Skeletal muscle satellite cell (primary cell): ENCODE results near the gene SERPINB2.

Source experiments
- H3K27me3 ChIP-seq: 2 replicates; pipeline ENCODE4 v1.7.0; 2013; ENCODE audit warnings: low read length; ENCODE audit not compliant: control insufficient read depth, insufficient read depth
- H3K36me3 ChIP-seq: 2 replicates; pipeline ENCODE4 v1.7.0; 2013; ENCODE audit warnings: mild to moderate bottlenecking, control low read depth, low read length; ENCODE audit not compliant: insufficient read depth
- H3K4me1 ChIP-seq: 2 replicates; pipeline ENCODE4 v1.7.0; 2013; ENCODE audit warnings: low read length; ENCODE audit not compliant: control insufficient read depth, insufficient read depth
- H3K4me2 ChIP-seq: 2 replicates; pipeline ENCODE4 v1.7.0; 2013; ENCODE audit warnings: mild to moderate bottlenecking, low read length
- H3K4me3 ChIP-seq: 2 replicates; pipeline ENCODE4 v1.7.0; 2013; ENCODE audit warnings: low read length
- H3K9ac ChIP-seq: 2 replicates; pipeline ENCODE4 v1.7.0; 2013; ENCODE audit warnings: mild to moderate bottlenecking, low read depth, low read length, moderate library complexity
- H3K9me3 ChIP-seq: replicated peaks from 2 replicates; pipeline ENCODE4 v1.7.0; 2013; ENCODE audit warnings: mild to moderate bottlenecking, control low read depth, low read length

SERPINB2 gene

DNA sequence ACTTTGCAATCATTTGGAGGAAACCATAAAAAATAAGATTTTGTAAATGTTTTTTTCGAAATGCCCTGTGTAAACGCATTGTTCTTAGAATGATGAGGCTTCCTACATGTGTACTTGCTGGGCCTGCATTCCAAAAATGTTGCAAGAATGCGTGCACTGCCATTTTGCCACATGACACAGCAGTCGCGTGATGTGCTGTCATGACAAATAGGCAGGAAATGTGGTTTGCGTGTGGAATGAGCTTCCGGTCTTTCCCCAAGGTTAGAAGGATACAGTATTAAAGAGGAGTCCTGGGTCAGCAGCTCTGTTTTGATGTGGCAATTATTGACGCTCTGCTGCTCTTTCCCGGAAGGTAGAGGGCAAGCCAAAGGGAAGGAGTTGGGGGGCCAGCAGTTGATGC, 18.1 kb upstream of the SERPINB2 start:
- Histone ChIP-seq H3K4me2 (no peak overlapping the region), H3K9ac (no peak overlapping the region), H3K9me3 (no peaks in the 10 kb centered on the region), H3K27me3 (peaks cover 6% of the 10 kb centered on the region), H3K4me3 (no peak overlapping the region), H3K36me3 (no peaks in the 10 kb centered on the region), H3K4me1 (no peaks in the 10 kb centered on the region)

DNA sequence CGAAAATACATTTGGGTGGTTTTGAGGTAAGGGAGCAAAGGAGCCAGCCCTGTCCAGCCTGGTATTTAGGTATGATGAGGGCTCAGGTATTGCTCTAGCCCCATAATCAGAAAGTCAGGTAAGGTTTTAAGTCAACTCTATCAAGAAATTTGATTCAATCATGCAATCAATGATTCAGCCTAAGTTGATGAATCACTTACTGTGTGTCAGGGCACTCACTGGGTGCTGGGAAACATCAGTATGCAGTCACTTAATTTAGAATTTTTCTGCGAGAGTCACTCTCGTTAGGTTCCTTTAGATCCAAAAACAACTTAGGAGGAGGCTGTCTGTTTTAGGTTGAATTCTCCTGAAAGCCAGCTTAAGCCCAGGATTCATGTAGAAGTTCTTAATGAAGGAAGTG, 17.7 kb upstream of the SERPINB2 start:
- Histone ChIP-seq H3K27me3 (peaks cover 6% of the 10 kb centered on the region), H3K4me1 (no peaks in the 10 kb centered on the region), H3K4me2 (no peak overlapping the region), H3K9ac (no peak overlapping the region), H3K4me3 (no peak overlapping the region), H3K36me3 (no peaks in the 10 kb centered on the region), H3K9me3 (no peaks in the 10 kb centered on the region)

DNA sequence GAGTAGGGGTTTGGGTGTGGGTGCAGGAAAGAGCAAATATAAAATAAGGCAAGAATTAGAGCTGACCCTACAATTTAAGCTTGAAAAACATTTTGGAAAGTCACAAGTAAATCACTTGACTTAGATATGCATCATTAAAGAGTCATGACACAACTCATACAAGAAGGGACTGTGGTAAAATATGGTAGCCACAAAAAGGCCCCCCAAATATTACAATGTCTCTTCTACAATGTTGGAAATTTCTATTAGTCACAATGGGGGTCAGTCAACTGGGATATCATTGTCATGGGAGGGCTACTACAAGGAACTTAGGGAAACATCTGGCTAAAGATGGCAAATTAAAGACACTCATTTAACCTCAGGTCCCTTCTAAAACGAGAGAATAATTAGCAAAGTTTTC, 15.7 kb upstream of the SERPINB2 start:
- no peaks in the 10 kb centered on the region for H3K4me1 ChIP-seq
- H3K9ac ChIP-seq, result no peak overlapping the region
- H3K4me3 ChIP-seq, result no peak overlapping the region
- H3K9me3 ChIP-seq, result no peaks in the 10 kb centered on the region
- H3K4me2 ChIP-seq, result no peak overlapping the region
- no peaks in the 10 kb centered on the region for H3K36me3 ChIP-seq
- peaks cover 6% of the 10 kb centered on the region for H3K27me3 ChIP-seq

DNA sequence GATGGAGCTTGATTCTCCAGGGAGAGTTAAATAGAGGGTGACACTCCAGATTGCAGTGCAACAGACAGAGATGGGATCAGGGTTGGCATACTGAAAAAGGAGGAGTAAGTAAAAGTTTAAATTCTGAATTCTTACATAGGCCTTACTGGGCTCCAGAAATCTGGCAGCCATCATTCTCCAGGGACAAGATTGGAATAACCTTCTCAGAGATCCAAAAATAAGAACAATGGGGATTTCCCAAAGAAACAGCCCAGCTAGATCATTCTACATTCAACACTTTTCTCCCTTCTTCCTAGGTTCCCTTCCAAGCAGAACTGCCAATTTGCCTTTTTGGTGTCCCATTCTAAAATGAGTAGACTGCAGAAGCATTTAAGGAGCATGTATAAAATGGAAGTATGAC, 14.9 kb upstream of the SERPINB2 start:
- Histone ChIP-seq H3K9me3 (no peaks in the 10 kb centered on the region), H3K4me1 (no peaks in the 10 kb centered on the region), H3K27me3 (peaks cover 6% of the 10 kb centered on the region), H3K4me3 (no peak overlapping the region), H3K9ac (no peak overlapping the region), H3K36me3 (no peaks in the 10 kb centered on the region), H3K4me2 (no peak overlapping the region)

DNA sequence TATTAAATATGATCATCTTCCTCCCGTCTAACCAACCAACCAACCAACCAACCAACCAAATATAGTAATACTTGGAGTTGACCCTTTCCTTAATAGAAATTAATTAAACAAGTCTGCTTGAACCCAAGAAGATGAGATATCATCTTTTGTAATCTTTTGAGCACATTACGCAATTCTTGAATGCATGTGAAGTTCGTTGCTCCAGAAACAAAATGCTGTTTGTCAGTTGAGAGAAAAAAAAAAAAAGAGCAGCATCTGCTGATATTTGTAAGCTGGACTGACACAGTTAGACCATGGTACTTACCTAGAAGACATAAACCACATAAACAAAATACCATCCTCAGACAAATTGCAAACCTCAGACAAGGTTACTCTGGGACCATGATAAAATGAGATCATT, 9.2 kb upstream of the SERPINB2 start:
- H3K4me1 ChIP-seq, result peaks cover 16% of the 10 kb centered on the region
- H3K36me3 ChIP-seq, result no peaks in the 10 kb centered on the region
- H3K9ac ChIP-seq, result no peak overlapping the region
- H3K27me3 ChIP-seq, result no peaks in the 10 kb centered on the region
- H3K4me2 ChIP-seq, result no peak overlapping the region
- H3K4me3 ChIP-seq, result no peak overlapping the region
- no peaks in the 10 kb centered on the region for H3K9me3 ChIP-seq

DNA sequence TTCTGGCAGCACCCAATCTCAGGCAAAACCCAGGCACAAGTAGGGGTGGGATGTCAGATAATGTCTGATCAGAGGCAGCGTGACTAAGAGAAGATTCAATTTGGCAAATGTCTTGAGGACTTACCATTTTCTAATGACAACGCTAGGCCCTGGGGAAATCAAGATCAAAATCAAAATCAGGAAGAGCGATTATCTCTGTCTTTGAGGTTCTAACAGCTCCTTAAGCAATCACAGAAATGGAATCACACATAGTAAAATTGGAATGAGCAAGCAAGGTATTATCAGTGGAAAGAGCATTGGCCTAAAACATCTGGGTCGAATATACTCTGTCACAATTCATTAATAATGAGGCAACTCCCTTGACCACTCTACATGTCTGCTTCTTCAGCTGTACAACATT, 8.6 kb upstream of the SERPINB2 start:
- Histone ChIP-seq H3K9ac (no peak overlapping the region), H3K9me3 (no peaks in the 10 kb centered on the region), H3K27me3 (no peaks in the 10 kb centered on the region), H3K4me1 (peaks cover 16% of the 10 kb centered on the region), H3K36me3 (no peaks in the 10 kb centered on the region), H3K4me3 (no peak overlapping the region), H3K4me2 (no peak overlapping the region)

DNA sequence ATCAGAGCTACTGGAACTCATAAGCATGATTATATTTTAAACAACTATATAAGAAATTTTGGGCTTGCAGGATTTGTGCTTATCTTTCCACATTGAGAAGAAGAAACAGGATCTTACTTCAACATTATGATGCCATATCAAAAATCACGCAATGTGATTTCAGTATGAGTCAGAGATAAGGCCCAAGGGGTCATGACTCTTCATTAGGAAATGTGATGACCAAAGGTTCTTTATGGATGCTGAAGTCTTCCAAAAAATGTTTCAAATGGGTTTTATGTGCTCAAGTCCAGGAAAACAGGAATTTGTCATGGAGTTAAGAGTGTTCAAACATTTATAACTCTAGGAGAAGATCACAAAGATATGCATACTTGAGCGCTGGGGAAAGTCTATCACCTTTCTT, 7.8 kb upstream of the SERPINB2 start:
- Histone ChIP-seq H3K36me3 (no peaks in the 10 kb centered on the region), H3K9ac (no peak overlapping the region), H3K4me1 (peaks cover 16% of the 10 kb centered on the region), H3K9me3 (no peaks in the 10 kb centered on the region), H3K27me3 (no peaks in the 10 kb centered on the region), H3K4me2 (no peak overlapping the region), H3K4me3 (no peak overlapping the region)

DNA sequence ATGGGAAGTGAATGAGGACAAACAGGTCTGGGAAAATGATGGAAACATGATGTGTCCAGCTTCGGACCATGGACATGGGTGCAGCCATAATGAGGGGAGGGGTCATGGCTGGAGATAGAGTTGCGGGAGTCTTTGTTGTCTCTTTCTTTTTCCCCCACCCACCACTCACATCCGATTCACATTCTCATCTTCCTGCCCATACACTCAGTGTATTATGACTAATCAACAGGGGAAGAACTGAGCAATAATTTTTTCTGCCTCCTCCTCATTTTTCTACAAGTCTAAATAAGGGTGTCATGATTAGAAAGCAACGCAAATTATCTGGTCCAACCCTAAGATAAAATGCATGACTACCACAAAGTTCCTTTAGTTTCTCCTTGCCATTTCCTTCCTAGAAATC, 5.7 kb upstream of the SERPINB2 start:
- H3K4me1 ChIP-seq, result peaks cover 16% of the 10 kb centered on the region
- H3K9ac ChIP-seq, result no peak overlapping the region
- no peaks in the 10 kb centered on the region for H3K9me3 ChIP-seq
- no peak overlapping the region for H3K4me3 ChIP-seq
- H3K27me3 ChIP-seq, result no peaks in the 10 kb centered on the region
- H3K4me2 ChIP-seq, result no peak overlapping the region
- no peaks in the 10 kb centered on the region for H3K36me3 ChIP-seq

DNA sequence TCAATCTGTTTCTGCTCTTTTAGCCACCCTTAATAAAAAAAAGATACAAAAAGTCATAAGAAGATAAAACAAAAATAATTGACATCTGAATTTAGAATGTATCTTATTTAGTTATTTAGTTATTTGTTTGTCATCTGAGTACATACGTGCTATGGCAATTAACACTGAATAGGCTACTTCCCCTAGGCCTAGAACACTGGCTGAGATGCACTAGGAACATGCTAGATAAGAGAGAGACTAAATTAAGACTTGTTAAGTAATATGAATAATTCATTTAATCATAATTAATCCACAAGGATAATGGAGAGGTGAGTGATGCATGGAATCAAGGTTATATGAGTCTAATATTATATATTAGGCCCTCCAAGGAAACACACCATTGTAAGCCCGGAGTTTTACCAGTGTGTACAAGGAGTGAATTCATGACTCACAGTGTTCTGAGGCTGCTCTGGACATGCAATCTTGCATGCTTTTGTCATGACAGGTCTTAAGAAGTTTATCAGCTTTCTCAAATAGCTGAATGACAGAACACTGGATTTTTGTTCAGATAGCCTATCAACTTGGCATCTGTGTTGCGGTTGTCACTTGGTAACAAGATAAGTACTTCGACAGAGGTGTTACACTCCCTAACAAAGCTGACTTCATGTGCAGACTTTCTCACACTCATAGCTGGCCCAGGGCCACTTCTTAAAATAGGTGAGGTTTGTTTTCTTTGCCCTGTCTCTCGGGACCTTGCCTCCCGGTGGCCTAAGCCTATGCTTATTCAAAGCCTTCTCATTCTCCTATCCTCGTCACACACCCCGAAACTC, 5.0 kb upstream of the SERPINB2 start:
- H3K4me1 ChIP-seq, result peaks cover 16% of the 10 kb centered on the region
- H3K9me3 ChIP-seq, result no peaks in the 10 kb centered on the region
- no peaks in the 10 kb centered on the region for H3K36me3 ChIP-seq
- no peak overlapping the region for H3K9ac ChIP-seq
- H3K4me2 ChIP-seq, result no peak overlapping the region
- H3K4me3 ChIP-seq, result no peak overlapping the region
- no peaks in the 10 kb centered on the region for H3K27me3 ChIP-seq

DNA sequence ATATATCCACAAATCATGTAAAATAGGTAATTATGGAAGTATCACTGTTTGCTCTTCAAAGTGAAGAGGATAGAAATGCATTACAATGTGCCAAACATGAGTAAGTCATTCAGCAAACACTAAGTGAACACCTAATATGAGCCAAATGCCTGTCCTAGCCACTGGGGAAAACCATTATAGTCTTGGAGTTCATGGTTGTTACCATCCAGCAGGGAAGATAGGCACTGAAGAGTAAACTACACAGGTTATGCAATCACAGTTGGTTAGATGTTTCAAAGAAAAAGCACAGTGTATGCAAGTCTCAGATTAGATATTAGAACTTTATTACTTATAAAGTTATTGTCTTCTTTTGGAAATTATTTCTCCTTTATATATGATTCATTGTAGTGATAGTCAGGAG, 3.9 kb upstream of the SERPINB2 start:
- Histone ChIP-seq H3K4me1 (peaks cover 16% of the 10 kb centered on the region), H3K4me2 (no peak overlapping the region), H3K4me3 (no peak overlapping the region), H3K9me3 (no peaks in the 10 kb centered on the region), H3K27me3 (peaks cover 5% of the 10 kb centered on the region), H3K9ac (no peak overlapping the region), H3K36me3 (no peaks in the 10 kb centered on the region)

DNA sequence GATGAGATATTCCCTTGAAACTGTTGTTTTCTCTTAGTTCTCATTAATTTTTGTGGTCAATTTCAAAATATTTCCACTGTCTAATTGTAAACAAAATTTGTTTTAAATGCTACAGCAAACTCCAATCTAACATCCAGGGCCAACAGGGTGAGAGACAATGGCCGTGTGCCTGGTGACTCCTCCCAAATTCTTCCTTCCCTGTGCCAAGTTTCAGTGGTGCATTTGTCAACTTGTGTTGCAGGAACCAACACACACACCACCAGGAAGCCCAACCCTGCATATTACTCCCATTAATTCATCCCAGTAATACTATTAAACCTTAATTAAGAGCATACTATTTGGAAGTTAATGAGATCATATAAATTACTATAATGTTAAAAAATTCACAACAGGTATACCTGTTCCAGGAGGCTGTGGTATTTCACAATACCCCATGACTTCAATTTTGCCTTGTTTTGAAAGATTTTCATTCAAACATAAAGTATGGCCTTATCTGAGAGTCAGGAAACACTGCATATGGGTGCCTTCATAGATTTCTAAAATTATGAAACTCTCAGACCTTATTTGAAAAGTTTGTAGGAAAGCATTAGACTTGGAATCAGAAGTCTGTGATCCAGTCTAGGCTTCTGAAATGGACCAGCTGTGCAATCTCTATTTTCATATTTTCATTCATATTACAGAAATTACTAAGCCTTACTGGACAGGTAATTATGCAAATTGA, 1.1 kb downstream of the SERPINB2 start:
- Histone ChIP-seq H3K4me3 (no peak overlapping the region), H3K4me2 (no peak overlapping the region), H3K36me3 (no peaks in the 10 kb centered on the region), H3K27me3 (peaks cover 21% of the 10 kb centered on the region), H3K9ac (no peak overlapping the region), H3K9me3 (no peaks in the 10 kb centered on the region), H3K4me1 (no peaks in the 10 kb centered on the region)

DNA sequence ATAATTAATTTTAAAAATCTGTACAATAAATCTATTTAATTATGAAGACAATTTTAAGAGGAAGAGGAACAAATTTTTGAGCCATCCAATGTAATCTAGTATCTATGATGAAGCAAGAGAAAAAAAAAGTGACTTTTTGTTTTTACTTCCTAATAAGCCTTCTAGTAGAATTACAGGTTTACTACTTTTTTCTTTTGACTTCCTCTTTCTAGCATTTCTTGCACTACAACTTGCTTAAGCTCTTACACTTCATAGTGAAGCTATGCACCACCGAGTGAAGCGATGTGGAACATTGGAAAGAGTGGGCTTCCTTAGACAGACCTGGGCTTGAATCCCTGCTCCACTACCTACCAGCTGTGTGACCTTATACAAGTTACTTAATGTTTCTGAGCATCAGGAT, 2.1 kb downstream of the SERPINB2 start:
- H3K4me3 ChIP-seq, result no peak overlapping the region
- H3K27me3 ChIP-seq, result peaks cover 30% of the 10 kb centered on the region
- no peaks in the 10 kb centered on the region for H3K4me1 ChIP-seq
- H3K9me3 ChIP-seq, result no peaks in the 10 kb centered on the region
- H3K4me2 ChIP-seq, result no peak overlapping the region
- H3K36me3 ChIP-seq, result no peaks in the 10 kb centered on the region
- no peak overlapping the region for H3K9ac ChIP-seq
